Measurements from ENCODE around the gene ITGA7.

ITGA7 gene

GRCh38 chr12:55664826-55665225 is 42.9 kb downstream of the ITGA7 start:
- H3K4me3 ChIP-seq (ENCODE audit: low read depth, low read length): no peak overlapping the region
- TF ChIP-seq POLR2A (IDR thresholded peaks at IDR 0.05; ENCODE audit: extremely low read depth, insufficient read length) (no peak), MYC (IDR thresholded peaks at IDR 0.05; ENCODE audit: low read depth, low read length) (no peak), CTCF (IDR thresholded peaks at IDR 0.05; ENCODE audit: low read depth, low read length) (no peak), MAX (IDR thresholded peaks at IDR 0.05; ENCODE audit: low read depth, low read length) (no peak)
- DNase-seq (ENCODE audit: low read depth): no peak

- H3K4me3 ChIP-seq (ENCODE audit: low read depth, low read length): no peak overlapping the region
- TF ChIP-seq MAX (IDR thresholded peaks at IDR 0.05; ENCODE audit: low read depth, low read length): no peak
- TF ChIP-seq CTCF (IDR thresholded peaks at IDR 0.05; ENCODE audit: low read depth, low read length): no peak
- TF ChIP-seq MYC (IDR thresholded peaks at IDR 0.05; ENCODE audit: low read depth, low read length): no peak
- no peak for TF ChIP-seq POLR2A (IDR thresholded peaks at IDR 0.05; ENCODE audit: extremely low read depth, insufficient read length)
- DNase-seq (ENCODE audit: low read depth): no peak
Measured at GRCh38 chr12:55663391-55663790, 44.3 kb downstream of the ITGA7 start.

GRCh38 chr12:55659486-55660385 is 48.0 kb downstream of the ITGA7 start:
- peak; percentile 65 for DNase-seq (ENCODE audit: low read depth)
- TF ChIP-seq MYC (IDR thresholded peaks at IDR 0.05; ENCODE audit: low read depth, low read length) (no peak), POLR2A (IDR thresholded peaks at IDR 0.05; ENCODE audit: extremely low read depth, insufficient read length) (no peak), MAX (IDR thresholded peaks at IDR 0.05; ENCODE audit: low read depth, low read length) (no peak), CTCF (IDR thresholded peaks at IDR 0.05; ENCODE audit: low read depth, low read length) (peak; percentile 68)
- H3K4me3 ChIP-seq (ENCODE audit: low read depth, low read length): no peak overlapping the region

- no peak for DNase-seq (ENCODE audit: low read depth)
- H3K4me3 ChIP-seq (ENCODE audit: low read depth, low read length): no peak overlapping the region
- TF ChIP-seq MYC (IDR thresholded peaks at IDR 0.05; ENCODE audit: low read depth, low read length) (no peak), MAX (IDR thresholded peaks at IDR 0.05; ENCODE audit: low read depth, low read length) (no peak), POLR2A (IDR thresholded peaks at IDR 0.05; ENCODE audit: extremely low read depth, insufficient read length) (no peak)
Measured at GRCh38 chr12:55658635-55659391, 48.9 kb downstream of the ITGA7 start.

- no peak overlapping the region for H3K4me3 ChIP-seq (ENCODE audit: low read depth, low read length)
- TF ChIP-seq POLR2A (IDR thresholded peaks at IDR 0.05; ENCODE audit: extremely low read depth, insufficient read length) (no peak), CTCF (IDR thresholded peaks at IDR 0.05; ENCODE audit: low read depth, low read length) (no peak), MYC (IDR thresholded peaks at IDR 0.05; ENCODE audit: low read depth, low read length) (no peak), MAX (IDR thresholded peaks at IDR 0.05; ENCODE audit: low read depth, low read length) (no peak)
- DNase-seq (ENCODE audit: low read depth): no peak
Measured at GRCh38 chr12:55658212-55658611, 49.5 kb downstream of the ITGA7 start.
